ENCODE measurements around the gene SUPT3H. TPM values are rescaled to one million over a fixed set of nuclear protein-coding genes. Genes with fewer than 3 reads are reported as not detected.

Gene SUPT3H
- total RNA-seq, 1 experiment from 2014 or later: 3.6 TPM

DNA sequence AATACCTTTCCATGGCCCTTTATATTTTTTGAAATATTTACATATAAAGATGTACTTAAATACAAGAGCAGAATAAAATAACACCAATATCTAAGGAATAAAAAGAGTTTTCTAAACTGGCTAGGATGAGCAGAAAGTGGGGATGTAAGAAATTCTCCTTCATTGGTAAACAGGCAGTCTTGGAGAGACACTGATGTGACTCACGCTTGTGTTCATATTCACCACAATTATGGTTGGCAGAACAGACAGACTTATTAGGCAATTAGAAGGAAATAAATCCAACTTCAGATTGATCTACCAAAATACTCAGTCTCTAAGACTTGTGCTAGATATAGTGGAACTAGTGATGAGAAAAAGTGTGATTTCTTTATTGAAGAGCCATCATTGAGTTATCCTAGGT, 526.6 kb downstream of the SUPT3H start:
- Histone ChIP-seq H3K36me3 (ENCODE audit: low read depth, low read length) (no peaks in the 10 kb centered on the region), H4K20me1 (ENCODE audit: low read length) (no peaks in the 10 kb centered on the region), H3K27me3 (ENCODE audit: low read length) (no peaks in the 10 kb centered on the region), H2AFZ (ENCODE audit: low read length) (no peak overlapping the region), H3K4me3 (ENCODE audit: low read length) (no peak overlapping the region), H3F3A (ENCODE audit: low read length, unreplicated experiment) (no peaks in the 10 kb centered on the region), H3K9me2 (replicated peaks; ENCODE audit: low read length) (no peaks in the 10 kb centered on the region), H3K9ac (ENCODE audit: low read length) (no peak overlapping the region), H3K4me1 (ENCODE audit: insufficient read depth, low read length) (no peaks in the 10 kb centered on the region), H3K79me2 (ENCODE audit: low read length) (no peaks in the 10 kb centered on the region), H3K27ac (ENCODE audit: low read length) (no peak overlapping the region), H3K9me3 (ENCODE audit: low read length) (no peaks in the 10 kb centered on the region), H3K4me2 (ENCODE audit: low read length) (no peak overlapping the region)
- ChIA-PET POLR2A (ENCODE audit: unreplicated experiment) (interaction anchor here (0.6 kb wide), 1 partner anchor 355 kb away, joined by 7 read pairs; no protein-coding TSS in a partner anchor), CTCF (no interaction called here)
- no TSS peak for BruUV-seq (replicated peaks)
- intact Hi-C loops (cut with micrococcal nuclease): loop anchor here (10.0 kb wide), 1 partner anchor 196 kb away; no protein-coding TSS in a partner anchor
- TF ChIP-seq, protein P1, sequence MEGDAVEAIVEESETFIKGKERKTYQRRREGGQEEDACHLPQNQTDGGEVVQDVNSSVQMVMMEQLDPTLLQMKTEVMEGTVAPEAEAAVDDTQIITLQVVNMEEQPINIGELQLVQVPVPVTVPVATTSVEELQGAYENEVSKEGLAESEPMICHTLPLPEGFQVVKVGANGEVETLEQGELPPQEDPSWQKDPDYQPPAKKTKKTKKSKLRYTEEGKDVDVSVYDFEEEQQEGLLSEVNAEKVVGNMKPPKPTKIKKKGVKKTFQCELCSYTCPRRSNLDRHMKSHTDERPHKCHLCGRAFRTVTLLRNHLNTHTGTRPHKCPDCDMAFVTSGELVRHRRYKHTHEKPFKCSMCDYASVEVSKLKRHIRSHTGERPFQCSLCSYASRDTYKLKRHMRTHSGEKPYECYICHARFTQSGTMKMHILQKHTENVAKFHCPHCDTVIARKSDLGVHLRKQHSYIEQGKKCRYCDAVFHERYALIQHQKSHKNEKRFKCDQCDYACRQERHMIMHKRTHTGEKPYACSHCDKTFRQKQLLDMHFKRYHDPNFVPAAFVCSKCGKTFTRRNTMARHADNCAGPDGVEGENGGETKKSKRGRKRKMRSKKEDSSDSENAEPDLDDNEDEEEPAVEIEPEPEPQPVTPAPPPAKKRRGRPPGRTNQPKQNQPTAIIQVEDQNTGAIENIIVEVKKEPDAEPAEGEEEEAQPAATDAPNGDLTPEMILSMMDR (conservative IDR thresholded peaks at IDR 0.05; ENCODE audit: low read depth, low read length): no peak
- TF ChIP-seq EZH2 (IDR thresholded peaks at IDR 0.05; ENCODE audit: low read length, unreplicated experiment): no peak
- TF ChIP-seq EZH2phosphoT487 (IDR thresholded peaks at IDR 0.05; ENCODE audit: borderline replicate concordance, low read length): no peak
- DNase-seq (no peak), ATAC-seq (no peak)

DNA sequence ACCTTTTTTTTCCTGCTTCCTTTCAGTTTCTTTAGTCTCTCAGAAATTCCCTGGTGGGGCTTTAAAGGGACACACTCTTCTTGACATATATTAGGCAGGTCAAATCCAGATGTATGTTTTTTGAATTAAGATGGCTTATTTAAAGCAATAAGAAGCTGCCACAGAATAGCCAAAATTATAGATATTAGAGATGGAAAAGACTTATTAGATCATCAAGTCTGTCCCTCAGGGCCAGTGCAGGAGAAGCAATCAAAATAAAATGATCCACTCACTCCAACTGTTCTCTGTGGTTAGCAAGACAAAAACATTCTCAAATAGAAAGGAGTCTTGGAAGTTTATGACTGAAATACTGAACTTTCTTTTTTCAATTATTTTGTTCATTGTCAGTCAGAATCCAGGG, 527.4 kb downstream of the SUPT3H start:
- Histone ChIP-seq H3K4me1 (ENCODE audit: insufficient read depth, low read length) (no peaks in the 10 kb centered on the region), H3K36me3 (ENCODE audit: low read depth, low read length) (no peaks in the 10 kb centered on the region), H4K20me1 (ENCODE audit: low read length) (no peaks in the 10 kb centered on the region), H3K27me3 (ENCODE audit: low read length) (no peaks in the 10 kb centered on the region), H3K27ac (ENCODE audit: low read length) (no peak overlapping the region), H3K79me2 (ENCODE audit: low read length) (no peaks in the 10 kb centered on the region), H3K9me3 (ENCODE audit: low read length) (no peaks in the 10 kb centered on the region), H3K9ac (ENCODE audit: low read length) (no peak overlapping the region), H3K4me2 (ENCODE audit: low read length) (no peak overlapping the region), H2AFZ (ENCODE audit: low read length) (no peak overlapping the region), H3K9me2 (replicated peaks; ENCODE audit: low read length) (no peaks in the 10 kb centered on the region), H3F3A (ENCODE audit: low read length, unreplicated experiment) (no peaks in the 10 kb centered on the region), H3K4me3 (ENCODE audit: low read length) (no peak overlapping the region)
- DNase-seq: no peak
- ChIA-PET CTCF (no interaction called here), POLR2A (ENCODE audit: unreplicated experiment) (interaction anchor here (0.6 kb wide), 1 partner anchor 354 kb away, joined by 7 read pairs; no protein-coding TSS in a partner anchor)
- TF ChIP-seq EZH2phosphoT487 (IDR thresholded peaks at IDR 0.05; ENCODE audit: borderline replicate concordance, low read length): no peak
- TF ChIP-seq, protein P1 (conservative IDR thresholded peaks at IDR 0.05; ENCODE audit: low read depth, low read length): no peak
- TF ChIP-seq EZH2 (IDR thresholded peaks at IDR 0.05; ENCODE audit: low read length, unreplicated experiment): no peak
- intact Hi-C loops (cut with micrococcal nuclease): loop anchor here (10.0 kb wide), 1 partner anchor 196 kb away; no protein-coding TSS in a partner anchor
- BruUV-seq (replicated peaks): no TSS peak
- ATAC-seq: no peak

DNA sequence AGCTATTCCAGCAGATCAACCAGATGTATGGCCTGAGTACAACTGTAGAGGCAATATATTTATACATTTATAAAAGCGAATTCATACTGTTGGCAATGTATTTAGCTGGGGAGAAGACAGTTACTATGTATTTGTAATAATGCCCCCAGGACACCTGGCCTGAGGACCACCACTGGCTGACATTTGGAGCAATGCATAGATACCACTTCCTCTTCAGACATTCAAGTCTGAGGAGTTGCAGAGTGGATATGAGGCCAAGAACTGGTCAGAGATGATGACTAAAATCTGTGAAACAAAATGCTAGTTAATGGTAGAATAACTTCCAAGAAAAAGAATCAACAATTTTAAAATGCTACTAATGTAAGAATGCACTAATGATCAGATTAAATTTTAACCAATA, 527.9 kb downstream of the SUPT3H start:
- H3K36me3 ChIP-seq (ENCODE audit: low read depth, low read length): no peaks in the 10 kb centered on the region
- no peaks in the 10 kb centered on the region for H3K79me2 ChIP-seq (ENCODE audit: low read length)
- no peak overlapping the region for H2AFZ ChIP-seq (ENCODE audit: low read length)
- POLR2A ChIA-PET (ENCODE audit: unreplicated experiment): no interaction called here
- intact Hi-C loops (cut with micrococcal nuclease): loop anchor here (10.0 kb wide), 1 partner anchor 195 kb away; no protein-coding TSS in a partner anchor
- no peak overlapping the region for H3K9ac ChIP-seq (ENCODE audit: low read length)
- BruUV-seq (replicated peaks): no TSS peak
- no peak for DNase-seq
- CTCF ChIA-PET: no interaction called here
- no peaks in the 10 kb centered on the region for H3K27me3 ChIP-seq (ENCODE audit: low read length)
- H3F3A ChIP-seq (ENCODE audit: low read length, unreplicated experiment): no peaks in the 10 kb centered on the region
- TF ChIP-seq EZH2 (IDR thresholded peaks at IDR 0.05; ENCODE audit: low read length, unreplicated experiment) (no peak), EZH2phosphoT487 (IDR thresholded peaks at IDR 0.05; ENCODE audit: borderline replicate concordance, low read length) (no peak)
- TF ChIP-seq, protein P1 (conservative IDR thresholded peaks at IDR 0.05; ENCODE audit: low read depth, low read length): no peak
- no peak overlapping the region for H3K4me2 ChIP-seq (ENCODE audit: low read length)
- ATAC-seq: no peak
- no peaks in the 10 kb centered on the region for H3K9me2 ChIP-seq (replicated peaks; ENCODE audit: low read length)
- H3K4me1 ChIP-seq (ENCODE audit: insufficient read depth, low read length): no peaks in the 10 kb centered on the region
- H4K20me1 ChIP-seq (ENCODE audit: low read length): no peaks in the 10 kb centered on the region
- no peak overlapping the region for H3K4me3 ChIP-seq (ENCODE audit: low read length)
- H3K27ac ChIP-seq (ENCODE audit: low read length): no peak overlapping the region
- H3K9me3 ChIP-seq (ENCODE audit: low read length): no peaks in the 10 kb centered on the region

Measured in PC-3 (cell line).